Renal pelvis (tissue), 4 donors: ENCODE results near the gene ADCK1. TPM values are rescaled to one million over a fixed set of nuclear protein-coding genes. Genes with fewer than 3 reads are reported as not detected.
"Not testable (repeated sequence)": the region's sequence is repeated elsewhere in the genome, so short reads cannot be mapped to it uniquely, and the experiment has no call there.

Source experiments
- DNase-seq: peaks from one replicate; pipeline ENCODE4 v3.0.0-alpha.2; 2013
- polyA plus RNA-seq, 3 donors: library from polyadenylated mRNA; unstranded; fragments of 120-200 nt; gene quantifications; one replicate each; pipeline ENCODE4 v1.2.1, GENCODE V29; 2013; ENCODE audit not compliant: insufficient read length in 3 of 3

The ADCK1 gene
- polyA plus RNA-seq, 3 donors = 10.0 to 14.4 (median 11.5) TPM

DNA sequence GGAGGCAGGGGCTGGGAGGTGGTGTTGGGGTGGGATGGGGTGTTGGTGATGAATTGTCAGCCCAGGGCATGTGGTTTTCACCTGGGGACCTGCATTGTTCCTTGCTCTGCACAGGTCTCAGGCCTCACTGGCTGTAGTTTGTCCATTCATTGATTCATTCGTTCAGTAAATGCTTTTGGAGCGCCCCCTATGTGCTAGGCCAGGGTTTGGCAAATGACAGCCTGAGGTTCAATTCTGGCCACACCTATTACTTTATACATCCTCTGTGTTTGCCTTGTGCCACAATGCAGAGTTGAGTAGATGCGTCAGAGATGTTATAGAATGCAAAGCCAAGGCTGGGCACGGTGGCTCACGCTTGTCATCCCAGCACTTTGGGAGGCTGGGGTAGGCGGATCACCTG, 4.7 kb downstream of the ADCK1 start:
- no peak for DNase-seq

DNA sequence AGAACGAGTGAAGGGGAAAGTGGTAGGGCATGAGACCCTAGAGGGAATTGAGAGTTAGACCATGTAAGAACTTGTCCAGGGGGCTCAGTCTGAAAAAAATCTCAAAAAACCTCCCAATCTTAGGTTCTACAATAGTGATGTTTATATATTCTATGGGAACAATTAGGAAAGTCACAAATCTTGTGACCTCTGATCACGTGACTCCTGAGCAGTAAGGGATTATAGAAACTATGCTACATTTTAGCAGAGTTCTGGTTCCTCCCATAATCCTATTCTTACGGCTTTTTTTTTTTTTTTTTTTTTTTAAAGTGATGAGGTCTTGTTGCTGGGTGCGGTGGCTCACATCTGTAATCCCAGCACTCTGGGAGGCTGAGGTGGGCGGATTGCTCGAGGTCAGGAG, 5.8 kb downstream of the ADCK1 start:
- no peak for DNase-seq

DNA sequence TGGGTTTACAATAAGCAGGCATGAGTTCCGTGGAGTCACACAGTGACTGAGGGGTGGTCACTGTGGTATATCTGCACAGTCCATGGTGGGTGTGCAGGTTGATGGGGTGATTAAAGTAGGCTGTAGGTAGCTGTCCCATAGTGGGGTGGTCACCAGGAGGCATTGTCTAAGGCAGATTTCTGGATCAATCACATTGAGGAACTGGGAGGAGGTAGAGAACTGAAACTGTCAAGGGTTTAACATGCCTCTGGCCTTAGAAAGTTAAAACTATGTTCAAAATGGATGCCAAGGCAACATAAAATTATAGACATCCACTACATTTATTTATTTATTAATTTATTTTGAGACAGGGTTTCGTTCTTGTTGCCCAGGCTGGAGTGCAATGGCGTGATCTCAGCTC, 8.3 kb downstream of the ADCK1 start:
- no peak for DNase-seq

DNA sequence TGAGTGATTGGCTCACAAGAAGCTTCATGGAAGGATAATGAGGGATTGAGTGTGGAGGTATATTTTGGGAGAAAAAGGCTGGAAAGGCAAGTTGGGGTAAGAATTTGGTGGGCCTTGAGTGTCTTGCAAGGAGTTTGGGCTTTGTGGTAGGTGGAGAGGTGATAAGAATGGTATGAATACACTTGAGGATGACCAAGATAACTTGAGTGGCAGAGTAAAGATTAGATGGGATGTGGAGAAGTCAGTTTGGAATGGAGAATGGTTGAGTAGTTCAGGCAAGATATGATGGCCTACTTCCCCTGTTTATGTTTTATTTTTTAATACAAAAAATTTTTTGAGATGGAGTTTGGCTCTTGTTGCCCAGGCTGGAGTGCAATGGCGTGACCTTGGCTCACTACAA, 9.1 kb downstream of the ADCK1 start:
- DNase-seq = no peak

DNA sequence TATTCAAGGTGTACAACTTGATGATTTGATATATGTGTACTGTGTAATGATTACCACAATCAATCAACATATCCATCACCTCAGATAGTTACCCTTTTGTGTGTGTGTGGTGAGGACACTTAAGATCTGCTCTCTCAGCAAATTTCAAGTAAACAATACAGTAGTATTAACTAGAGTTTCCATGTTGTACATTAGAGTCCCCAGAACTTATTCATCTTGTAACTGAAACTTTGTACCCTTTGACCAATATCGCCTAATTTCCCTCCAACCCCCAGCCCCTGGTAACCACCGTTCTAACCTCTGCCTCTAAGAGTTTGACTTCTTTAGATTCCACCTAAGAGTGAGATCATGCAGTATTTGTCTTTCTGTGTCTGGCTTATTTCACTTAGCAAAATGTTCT, 12.1 kb downstream of the ADCK1 start:
- no peak for DNase-seq

DNA sequence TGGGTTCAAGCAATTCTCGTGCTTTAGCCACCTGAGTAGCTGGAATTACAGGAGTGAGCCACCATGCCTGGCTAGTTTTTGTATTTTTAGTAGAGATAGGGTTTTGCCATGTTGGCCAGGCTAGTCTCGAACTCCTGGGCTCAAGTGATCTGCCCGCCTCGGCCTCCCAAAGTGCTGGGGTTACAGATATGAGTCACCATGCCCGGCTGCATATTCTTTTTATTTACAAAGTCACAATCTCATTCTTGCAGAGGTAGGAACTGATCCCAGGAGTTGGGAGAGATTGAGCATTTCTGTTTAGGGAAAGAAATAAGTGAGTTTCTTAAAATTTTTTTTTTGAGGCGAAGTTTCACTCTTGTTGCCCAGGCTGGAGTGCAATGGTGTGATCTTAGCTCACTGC, 12.8 kb downstream of the ADCK1 start:
- not testable (repeated sequence) for DNase-seq

DNA sequence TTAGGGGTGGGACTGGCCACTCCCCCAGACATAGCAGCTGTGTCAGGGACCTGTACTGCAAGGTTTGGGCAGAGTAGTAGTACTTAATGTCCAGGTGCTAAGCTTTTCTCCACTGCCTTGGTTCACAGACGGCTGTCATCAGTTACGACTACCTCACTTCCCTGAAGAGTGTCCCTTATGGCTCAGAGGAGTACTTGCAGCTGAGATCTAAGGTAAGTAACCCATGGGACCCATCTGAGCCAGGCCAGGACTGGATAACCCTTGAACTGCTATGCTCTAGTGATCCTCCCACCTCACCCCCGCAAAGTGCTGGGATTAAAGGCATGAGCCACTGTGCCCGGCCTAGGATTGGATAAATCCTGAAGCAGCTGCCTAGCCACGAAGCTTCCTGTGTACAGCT, 22.4 kb downstream of the ADCK1 start:
- DNase-seq = no peak

DNA sequence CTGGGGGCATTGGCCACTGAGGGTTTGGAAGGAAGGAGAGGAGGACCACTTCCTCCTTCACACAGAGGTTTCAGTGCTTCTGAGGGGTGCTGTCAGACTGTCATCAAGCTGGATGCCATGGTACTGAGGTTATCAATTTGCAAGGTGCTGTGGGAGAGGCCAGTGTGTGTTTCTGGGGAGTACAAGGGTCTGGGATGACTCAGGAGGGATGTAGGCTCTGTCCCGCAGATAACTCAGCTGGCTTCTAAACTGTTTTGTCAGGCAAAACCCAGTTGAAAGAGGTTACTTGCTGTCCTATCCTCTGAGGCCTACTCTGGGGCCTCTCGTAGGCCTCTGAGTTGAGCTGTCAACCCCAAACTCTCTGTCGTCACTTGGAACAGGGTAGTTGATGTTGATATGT, 22.8 kb downstream of the ADCK1 start:
- no peak for DNase-seq

DNA sequence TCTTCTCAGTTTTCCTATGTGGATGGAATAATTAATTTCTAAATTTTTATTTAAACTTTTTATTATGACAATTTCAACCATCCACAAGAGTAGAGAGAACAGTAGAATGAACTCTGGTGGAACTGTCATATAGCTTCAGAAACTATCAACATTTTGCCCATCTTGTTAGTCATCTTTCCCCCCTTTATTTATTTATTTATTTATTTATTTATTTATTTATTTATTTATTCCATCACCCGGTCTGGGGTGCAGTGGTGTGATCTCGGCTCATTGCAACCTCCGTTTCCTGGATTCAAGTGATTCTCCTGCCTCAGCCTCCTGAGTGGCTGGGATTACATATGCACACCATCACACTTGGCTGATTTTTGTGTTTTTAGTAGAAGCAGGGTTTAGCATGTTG, 23.5 kb downstream of the ADCK1 start:
- no peak for DNase-seq

DNA sequence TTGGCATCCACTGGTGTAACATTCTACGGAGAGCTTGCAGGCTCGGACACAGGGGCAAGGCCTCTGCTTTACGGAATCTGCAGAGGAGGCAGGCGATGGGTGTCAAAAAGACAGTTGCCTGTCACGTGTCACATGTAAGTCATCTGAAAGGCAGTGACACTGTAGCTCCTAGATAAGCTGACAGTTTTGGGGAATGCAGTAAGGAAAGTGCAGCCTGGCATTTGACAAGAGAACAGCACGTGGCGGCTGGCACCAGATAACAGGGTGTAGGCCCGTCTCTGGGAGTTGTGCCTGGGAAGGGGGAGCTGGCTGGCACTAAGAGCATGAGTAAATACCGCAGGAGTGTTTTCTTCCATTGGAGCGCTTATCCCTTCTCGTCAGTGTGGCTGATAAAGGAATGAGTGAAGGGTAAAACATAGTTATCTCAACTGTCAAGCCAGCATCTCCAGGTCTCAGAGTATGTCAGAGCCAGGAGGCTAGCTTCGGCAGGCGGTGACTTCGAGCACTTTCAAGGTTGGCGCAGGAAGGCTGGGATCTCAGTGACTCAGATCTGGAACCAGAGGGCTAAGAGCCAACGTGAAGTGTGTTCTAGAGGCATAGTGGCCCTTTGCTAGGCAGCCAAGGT, 26.1 kb downstream of the ADCK1 start:
- DNase-seq = no peak

DNA sequence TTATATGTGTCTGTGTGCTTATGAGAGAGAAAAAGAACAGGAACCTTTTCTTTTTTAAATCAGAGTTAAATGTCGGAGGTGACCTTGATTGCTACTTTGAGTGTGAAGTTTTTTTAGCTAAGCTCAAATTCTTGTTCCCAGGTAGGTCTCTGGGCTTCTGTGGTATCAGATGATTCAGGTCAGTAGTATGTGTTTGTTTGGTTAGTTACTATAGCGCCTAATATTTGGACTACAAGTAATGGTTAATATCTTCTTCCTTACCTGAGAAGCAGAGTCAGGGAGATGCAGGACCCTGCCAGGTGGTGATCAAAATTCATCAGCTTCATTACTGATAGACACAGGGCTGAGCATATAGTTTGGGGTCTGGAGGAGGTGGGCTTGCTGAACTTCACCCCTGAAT, 30.8 kb downstream of the ADCK1 start:
- DNase-seq = no peak

DNA sequence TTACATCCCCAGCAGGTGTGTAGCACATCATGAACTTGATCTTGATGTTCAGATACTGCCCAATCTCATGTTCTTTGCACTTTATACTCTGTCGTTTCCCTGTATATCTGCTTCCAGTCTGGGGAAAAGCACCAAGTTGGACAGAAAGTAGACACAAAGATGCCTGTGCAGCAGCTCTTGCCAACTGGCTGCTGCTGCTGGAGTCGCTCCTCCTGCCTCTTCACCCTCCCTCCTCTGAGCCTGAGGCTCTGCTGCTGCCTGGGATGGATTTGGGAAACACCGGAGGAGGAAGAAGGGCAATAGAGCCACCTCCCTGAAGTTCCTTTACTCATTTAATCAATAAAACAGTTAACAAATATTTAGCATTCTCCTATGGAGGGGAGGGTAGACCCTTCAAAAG, 32.4 kb downstream of the ADCK1 start:
- DNase-seq = no peak

DNA sequence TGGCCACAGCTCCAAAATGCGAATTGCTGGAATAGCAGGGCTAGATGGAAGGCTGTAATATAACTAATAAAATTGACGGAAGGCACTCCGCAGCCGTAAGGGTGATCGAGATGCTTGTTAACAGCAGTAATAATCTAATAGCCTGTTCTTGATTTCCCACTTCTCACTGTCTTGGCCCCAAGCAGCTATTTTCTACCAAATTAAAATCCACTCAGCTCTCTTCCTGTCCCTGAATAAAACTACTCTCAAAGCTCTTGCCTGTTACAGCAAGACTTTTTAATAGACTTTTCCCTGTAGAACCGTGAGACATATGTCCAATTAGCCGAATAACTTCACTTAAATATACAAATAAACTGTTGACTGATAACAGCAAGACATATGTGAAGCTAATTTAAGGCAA, 38.0 kb downstream of the ADCK1 start:
- no peak for DNase-seq

DNA sequence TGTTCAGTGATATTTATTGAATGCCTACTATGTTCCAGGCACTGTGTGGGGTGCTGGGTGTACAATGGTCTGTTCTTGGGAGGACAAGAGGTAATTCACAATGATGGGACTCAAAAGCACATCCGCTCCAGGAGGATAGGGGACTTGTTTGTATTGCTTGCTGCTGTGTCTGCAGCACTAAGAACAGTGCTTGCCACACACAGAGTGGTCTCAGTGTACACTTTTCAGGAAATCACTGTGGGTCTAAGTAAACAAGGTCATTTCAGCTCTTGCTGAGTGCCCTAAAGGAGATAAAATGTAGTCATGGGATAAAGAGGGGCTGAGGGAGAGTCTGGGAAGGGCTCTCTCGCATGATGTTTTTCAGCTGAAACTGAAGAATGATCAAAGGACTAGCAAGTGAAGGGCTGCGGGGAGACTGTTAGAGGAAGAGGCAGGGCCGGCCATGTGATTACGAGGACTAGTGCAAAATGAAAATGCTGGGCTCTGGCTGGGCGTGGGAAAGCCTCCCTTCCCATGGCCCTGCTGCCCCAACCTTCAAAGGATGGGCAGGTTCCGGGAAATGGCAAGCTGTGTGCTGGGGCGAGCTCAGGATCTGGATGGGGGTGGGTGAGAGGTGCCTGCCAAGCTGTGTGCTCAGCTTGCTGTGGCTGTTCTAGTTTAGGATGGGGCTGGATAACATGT, 39.1 kb downstream of the ADCK1 start:
- peak; percentile 15 for DNase-seq

DNA sequence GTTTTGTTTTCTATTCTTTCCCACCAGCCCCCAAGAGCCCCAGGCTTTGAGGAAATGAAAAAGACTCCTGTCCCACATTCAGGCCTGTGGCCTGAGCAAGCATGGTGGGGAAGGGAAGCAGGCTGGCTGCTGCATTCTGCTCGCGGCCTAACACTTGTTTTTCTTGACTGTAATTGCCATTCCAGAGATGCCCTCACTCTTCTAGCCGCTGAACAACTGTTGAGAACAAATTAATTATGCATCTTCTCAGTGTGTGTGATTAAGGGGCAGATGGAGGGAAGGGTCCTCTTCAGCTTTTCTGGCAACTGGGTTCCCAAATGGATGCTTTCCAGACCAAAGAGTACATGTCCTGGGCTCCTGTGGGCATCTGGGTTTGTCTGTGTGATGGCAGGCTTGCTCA, 43.3 kb downstream of the ADCK1 start:
- DNase-seq = no peak

DNA sequence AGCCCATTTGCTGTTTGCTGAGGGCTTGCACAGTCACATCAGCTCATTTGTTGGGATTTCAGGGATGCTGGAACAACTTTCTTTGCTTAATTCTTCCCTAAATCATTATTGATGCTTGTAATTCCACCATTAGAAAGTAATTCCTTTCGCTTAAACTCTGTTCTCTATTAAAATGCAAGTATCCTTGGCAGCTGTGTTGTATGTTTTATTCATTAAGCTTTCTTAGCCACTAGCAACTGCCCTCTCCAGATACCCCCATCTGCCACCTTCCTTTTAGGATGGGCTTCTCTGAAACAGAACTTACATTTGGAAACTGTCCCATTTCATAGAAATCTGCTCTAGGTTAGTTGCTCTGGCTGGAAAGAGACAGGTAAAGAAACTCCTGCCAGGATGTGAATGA, 43.7 kb downstream of the ADCK1 start:
- DNase-seq = no peak

DNA sequence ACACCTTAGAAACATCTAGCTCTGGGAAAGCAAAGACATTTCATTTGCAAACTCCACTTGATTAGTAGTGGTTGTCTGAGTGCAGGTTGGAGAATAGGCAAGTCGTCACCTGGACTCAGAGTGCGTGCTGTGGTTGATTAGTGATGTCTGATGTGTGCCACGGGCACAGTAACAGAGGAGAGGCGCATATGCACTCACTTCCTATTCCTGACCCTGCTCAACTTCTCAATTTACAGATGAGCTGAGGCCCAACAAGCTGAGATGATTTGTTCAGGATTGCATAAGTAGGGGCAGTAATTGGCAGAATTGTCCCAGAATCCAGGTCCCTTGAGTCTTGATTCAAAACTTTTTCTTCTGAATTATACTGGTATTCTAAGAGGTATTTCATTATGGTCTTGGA, 44.9 kb downstream of the ADCK1 start:
- DNase-seq = no peak

DNA sequence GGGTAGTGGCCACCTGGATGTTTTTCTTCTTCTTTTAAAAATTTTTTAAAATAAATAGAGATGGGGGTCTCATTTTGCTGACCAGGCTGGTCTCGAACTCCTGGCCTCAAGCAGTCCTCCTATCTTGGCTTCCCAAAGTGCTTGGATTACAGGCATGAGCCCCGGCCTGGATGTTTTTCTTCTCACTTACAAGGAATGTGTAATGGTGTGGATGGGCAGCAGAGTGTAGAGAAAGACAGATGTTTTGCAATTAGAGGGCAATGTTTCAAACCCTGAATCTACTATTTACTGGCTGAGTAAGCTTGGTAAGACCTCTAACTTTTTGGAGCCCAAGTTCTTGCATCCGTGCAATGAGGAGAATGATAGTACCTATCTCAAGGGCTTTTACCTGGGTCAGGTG, 48.1 kb downstream of the ADCK1 start:
- DNase-seq = no peak

DNA sequence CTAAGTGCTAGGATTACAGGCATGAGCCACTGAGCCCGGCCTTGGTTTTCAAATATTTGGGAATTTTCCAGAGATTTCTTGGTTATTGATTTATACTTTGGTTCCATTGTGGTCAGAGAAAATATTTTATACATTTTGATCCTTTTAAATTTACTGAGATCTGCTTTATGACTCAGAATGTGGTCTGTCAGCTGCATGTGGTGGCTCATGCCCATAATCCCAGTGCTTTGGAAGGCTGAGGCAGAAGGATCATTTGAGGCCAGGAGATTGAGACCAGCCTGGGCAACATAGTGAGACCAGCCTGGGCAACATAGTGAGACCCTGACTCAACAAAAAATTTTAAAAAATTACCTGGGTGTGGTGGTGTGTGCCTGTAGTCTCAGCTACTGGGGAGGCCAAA, 49.8 kb downstream of the ADCK1 start:
- no peak for DNase-seq

DNA sequence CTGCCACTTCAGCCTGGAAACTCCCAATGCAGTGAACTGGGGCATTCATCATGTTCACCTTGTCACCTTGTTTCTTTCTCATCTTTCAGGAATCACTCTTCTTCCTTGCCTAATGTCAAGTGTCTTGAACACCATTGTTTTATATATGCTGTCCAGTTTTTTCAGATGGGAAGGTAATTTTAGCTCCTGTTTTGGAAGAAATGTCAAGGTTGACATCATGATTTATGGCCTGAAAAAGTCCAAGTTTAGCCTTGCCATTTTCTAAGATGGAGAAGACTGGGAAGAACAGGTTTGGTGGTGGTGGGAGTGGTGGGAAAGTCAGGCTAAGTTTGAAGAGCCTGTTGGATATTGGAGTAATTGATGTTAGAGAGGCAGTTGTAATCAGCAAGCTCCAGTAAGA, 54.0 kb downstream of the ADCK1 start:
- DNase-seq = no peak

DNA sequence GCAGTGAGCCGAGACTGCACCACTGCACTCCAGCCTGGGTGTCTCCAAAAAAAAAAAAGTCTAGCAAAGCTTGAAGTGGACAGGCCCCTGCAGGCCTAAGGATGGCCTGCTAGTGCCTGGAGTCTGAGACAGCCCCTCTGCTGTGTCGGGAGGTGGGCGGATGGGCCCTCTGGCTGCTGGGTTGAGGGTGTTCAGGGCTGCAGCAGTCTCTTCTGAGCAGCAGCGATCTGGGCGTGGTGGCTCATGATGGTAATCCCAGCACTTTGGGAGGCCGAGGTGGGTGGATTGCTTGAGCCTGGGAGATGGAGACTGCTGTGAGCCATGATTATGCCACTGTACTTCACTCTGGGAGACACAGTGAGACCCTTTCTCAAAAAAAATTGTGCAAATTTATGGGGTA, 57.0 kb downstream of the ADCK1 start:
- DNase-seq = no peak

DNA sequence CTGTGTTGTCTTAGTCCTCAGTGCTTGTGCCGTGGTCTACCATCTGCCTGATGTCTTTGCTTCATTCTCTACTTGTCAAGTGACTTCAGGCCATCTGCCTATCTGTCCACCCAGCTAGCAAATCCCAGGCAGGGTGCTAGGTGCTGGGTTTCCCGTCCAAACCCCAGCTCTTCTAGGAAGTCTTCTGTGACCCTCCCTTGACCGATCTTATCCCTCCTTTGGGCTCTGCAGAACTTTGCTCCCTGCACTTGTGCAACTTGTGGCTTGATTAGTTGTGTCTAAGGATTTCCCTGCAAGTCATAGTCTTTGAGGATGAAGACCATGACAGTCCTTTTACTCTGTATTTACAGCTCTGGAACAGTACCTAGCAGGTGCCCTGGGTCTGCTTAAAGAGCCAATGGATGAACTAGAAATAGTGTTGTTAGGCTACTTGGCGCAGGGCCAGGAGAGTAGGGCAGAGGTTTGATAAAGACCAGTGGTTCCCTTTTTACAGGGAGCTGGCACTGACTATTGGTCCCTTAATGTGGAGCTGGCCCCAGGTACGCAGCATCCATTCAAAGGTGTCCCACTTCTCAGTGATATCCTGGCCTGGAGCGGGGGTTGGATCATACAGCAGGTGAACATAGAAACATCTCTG, 60.1 kb downstream of the ADCK1 start:
- DNase-seq = no peak

DNA sequence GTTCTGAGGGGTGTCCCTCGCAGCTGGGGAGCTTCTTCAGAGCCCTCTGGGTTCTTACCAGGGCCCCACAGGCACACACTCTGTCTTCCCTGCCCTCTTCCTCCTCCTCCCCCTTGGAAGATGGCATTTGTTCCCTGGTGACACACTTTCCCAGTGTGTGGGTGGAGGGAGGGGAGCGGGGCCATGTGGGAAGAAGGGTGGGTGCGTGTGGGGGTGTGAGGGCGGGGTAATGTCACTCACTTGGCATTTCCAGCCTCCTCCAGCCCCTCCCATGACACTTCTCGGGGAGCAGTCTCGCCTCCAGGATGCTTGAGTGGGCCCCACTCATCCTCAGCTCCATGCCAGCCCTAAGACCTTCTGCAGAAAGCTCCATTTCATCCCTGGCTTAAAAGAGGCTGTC, 61.3 kb downstream of the ADCK1 start:
- no peak for DNase-seq
